Left forelimb (tissue), 1 donor: ENCODE measurements around the gene GPR33.
"Not testable (repeated sequence)": the region's sequence is repeated elsewhere in the genome, so short reads cannot be mapped to it uniquely, and the experiment has no call there.

ENCODE experiments used
- DNase-seq: peaks from one replicate; pipeline ENCODE4 v3.0.0-alpha.2; 2018; ENCODE audit warnings: low spot score

Gene GPR33

DNA sequence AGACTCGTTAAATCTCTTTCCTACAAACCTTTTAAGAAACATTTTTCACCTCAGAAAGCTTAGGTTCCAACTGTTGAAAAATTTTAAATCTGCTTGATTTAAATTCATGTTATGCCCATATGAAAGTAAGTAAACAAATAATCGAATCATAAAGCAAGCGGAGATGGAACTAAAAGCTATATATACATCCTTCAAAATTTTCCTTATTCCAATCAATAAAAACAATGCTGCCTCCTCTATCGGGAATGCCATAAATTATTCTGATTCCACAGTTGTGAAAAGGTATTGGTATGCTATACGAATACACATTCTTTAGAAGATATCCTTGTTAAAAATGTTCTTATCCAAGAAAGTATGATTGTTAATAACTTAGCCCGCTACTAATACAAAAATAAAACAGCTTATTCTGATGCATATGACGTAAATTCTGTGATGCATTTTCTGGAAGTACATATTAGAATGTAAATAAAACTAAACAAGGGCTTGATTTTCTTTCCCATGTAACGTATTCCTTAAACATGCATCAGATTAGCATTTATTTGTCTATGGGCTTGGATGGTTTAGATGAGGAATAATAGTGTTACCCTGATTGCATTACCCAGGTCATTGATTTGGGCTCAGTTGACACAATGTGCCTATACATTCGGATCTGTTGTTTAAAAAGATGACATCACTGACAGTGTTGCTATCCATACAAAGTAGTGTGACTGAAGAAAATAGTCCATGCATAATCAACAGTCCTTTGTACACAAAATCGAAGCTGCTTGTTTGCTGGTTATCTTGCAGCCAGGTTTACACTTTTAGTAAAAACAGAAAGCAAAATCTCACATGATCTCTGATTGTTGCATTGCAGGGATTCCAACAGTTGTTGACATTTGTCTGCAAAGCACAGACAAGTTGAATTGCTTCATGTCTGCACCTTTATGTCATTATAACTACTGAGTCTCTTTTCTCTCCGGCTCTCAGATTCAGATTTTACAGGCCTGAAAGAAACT lies 29.9 kb downstream of the GPR33 start:
- DNase-seq = no peak

DNA sequence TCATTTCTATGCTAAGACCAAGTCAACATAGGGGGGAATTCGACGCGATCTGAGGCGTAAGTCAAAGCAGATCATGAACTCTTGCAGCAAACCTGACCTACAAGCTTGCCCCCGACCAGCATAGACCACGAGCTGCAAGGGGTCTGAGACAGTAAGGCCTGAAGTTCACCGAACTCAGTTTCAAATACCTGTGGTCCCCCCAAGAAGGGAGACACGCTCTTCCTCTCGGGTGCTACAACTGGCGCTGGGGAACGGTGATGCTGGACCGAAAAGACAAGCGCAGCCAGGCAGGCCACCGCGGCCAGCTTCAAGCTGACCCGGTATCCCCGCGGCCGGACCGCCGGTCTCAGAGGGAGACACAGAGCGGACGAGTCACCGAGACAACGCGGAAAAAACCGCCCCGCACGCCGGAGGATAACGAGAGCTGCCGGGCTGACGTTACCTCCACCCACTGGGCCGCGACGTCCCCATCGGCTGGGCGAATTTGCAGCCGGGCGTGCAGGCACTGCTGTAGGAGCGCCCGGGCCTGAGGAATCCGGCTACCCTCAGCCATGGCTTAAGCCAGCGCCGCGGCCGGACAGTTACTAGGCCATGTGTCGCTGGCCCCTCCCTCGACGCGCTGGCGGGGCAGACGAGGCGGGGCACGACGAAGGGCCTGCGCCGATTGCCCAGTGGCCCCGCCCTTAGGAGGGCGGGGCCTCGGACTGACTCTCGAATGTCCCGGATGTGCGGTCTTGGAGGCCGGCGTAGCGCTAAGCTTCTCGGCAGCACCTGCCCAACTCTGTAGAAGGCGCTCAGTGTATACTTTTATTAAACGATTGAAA lies 30.8 kb downstream of the GPR33 start, which contains the start of gene DTD2:
Gene DTD2 (minus strand): TSS at position 666 of the 824 bp plus-strand sequence. CDS start 113 bp downstream, at position 553.
- DNase-seq = peak; percentile 95

DNA sequence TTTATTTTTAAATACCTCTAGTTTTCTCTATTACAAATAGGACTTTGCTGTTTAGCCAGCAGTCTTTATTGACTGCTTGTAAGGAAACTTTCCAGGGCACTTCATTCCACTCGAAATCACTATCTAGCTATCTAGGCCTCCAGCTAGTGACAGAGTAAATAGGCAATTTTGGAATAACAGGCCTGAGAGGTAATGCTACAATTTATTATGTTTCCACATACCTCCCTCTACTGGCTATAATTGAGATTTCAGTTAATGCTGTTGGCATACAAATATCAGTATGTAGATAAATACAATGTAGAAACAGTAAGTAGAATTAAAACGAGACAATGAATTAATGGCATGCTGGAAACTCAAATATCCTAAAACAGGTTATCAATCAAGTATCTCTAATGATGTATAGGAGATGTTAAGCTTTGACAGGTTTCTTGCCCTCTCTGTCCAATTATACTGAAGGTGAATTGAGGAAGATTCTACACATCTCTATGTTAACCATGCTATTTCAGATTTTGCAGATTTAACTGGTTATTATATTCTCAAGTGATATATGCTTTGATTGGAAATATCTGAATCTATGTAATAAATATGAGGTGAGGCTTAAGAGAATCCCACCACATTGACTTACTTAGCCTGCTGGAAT lies 37.7 kb downstream of the GPR33 start:
- DNase-seq = no peak

DNA sequence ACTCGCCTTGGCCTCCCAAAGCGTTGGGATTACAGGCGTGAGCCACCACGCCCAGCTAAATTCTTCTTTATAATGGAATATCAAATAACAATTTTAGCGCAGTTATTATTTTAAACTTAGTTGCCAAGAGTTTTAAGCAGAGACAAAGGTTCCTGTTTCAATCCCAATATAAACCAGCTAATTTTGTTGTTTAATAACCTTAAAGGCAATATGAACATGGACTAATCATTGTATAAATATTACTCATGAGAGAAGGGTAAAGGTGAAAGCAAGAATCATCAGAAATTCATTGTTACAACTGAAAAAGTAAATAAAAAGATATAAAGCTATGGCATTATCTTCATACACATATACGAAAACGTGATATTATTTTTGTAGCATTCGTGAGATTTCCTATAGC lies 38.7 kb downstream of the GPR33 start:
- no peak for DNase-seq

DNA sequence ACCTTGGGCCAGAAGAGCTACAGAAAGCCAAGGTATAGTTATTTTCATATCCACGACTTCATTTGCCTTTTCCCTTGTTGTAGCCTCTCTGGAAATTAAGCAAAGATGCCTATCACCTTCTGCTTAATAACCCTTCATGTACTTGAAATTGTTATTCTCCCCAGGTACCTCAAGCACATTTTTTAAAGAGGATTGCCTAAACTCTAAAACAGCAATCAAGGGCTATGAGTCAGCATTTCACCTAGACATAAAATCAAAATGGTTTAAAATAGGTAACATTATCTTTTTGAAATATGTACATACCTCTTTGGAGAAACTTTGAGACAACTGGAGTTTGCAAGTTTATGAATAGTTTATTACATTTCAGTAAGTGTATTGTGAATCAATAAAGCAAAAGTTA lies 42.1 kb downstream of the GPR33 start:
- DNase-seq = no peak

DNA sequence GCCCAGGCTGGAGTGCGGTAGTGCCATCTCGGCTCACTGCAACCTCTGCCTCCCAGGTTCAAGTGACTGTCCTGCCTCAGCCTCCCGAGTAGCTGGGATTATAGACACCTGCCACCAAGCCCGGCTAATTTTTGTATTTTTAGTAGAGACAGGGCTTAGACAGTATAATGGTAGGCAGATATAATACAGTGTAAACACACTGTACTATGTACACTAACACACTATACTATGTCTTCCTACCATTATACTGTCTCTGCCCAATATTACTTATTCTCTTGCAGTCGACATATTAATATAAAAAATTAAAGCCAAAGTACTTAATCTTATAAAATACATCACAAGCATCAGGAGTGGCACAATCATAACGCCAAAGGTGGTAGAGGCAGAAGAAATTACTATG lies 45.6 kb downstream of the GPR33 start:
- DNase-seq = no peak

DNA sequence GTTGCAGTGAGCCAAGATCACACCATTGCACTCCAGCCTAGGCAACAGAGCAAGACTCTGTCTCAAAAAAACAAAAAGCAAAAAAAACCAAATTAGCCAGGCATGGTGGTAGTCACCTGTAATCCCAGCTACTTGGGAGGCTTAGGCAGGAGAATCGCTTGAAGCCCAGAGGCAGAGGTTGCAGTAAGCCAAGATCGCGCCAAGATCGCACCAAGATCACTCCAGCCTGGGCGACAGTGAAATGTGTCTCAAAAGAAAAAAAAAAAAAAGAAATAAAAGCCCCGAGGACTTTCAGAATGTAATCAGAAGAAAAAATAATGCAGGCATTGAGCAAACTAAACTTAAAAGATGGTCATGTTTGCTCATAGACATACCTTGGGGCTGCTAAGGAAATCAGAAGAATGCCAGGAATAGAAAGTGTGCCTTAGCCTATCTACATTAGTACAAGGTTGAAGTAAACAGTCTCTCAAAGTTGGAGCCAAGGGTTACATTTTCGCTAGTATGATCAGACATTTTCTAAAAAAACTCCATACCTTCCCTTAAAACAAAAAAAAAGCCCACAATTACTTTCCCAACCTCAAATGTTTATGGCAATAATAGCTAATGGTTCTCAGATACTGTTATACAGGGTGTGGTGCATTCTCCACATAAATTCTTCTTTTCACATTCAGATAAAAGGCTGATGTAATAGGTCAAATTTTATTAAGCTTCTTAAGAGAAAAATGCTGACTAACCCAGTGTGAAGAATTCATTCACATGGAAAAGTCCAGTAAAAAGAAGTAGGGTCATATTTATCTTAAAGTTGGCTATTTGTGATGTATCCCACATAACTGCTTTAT lies 46.3 kb downstream of the GPR33 start:
- DNase-seq = no peak

DNA sequence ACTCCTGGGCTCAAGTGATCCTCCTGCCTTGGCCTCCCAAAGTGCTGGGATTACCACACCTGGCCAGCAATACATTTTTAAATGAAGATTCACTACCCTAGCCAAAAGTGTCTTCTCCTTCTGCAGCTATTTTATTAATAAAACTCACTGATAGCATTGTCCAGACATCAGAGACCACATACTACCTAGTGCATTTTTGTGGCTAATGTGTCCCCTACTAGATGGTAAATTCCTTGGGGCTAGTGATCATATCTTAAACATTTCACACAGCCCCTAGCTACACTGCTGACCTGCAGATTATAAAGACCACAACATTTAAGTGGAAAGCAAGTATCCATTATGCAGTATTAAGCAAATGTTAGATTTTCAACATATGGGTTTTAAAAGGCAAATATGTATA lies 47.6 kb downstream of the GPR33 start:
- no peak for DNase-seq

DNA sequence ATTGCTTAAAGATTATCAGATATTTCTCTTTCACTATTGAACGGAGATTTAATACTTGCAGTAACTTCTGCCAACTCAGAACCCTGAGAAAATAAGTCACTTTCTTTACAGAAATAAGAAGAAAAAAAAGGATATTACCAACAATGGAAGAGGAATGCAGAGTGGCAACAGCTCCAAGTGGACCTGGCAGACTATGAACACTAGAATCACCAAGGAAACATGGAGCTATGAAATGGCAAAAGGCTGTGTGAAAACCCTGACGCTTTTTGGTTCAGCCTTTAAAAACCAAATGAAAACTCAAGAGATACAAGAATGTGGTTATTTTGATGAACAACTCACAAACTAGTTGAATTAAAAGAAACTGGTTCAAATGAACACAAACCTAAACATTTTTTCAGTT lies 48.3 kb downstream of the GPR33 start:
- DNase-seq = no peak

DNA sequence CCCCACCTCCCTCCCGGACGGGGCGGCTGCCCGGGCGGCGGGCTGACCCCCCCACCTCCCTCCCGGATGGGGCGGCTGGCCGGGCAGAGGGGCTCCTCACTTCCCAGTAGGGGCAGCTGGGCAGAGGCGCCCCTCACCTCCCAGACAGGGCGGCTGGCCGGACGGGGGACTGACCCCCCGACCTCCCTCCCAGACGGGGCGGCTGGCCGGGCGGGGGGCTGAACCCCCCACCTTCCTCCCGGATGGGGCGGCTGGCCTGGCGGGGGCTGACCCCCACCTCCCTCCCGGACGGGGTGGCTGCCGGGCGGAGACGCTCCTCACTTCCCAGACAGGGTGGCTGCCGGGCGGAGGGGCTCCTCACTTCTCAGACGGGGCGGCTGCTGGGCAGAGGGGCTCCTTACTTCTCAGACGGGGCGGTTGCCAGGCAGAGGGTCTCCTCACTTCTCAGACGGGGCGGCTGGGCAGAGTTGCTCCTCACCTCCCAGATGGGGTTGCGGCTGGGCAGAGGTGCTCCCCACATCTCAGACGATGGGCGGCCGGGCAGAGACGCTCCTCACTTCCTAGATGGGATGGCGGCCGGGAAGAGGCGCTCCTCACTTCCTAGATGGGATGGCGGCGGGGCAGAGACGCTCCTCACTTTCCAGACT lies 50.7 kb downstream of the GPR33 start:
- DNase-seq = not testable (repeated sequence)

DNA sequence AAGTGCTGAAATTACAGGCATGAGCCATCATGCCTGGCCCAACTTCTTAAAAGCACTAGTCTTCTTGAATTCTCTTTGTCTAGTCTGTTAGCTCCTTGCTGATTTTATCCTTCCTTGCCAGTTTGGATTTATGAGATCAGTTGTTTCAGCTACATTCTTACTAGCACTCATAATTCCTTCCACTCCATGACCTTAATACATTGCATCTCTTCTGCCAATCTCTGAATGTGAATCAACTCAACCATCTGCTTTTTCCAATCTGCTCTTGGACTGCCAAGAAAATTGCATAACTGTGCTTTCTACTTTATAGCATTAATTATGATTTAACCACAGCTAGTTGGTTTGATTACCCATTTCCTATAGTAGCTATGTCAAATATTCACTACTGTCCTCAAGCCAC lies 52.6 kb downstream of the GPR33 start:
- DNase-seq = no peak
